ENCODE measurements around the gene GARS1.
"Not testable (repeated sequence)": the region's sequence is repeated elsewhere in the genome, so short reads cannot be mapped to it uniquely, and the experiment has no call there.

Gene GARS1

GRCh38 chr7:30575910-30576309 is 18.8 kb upstream of the GARS1 start:
- DNase-seq, result no peak

GRCh38 chr7:30583181-30583580 is 11.5 kb upstream of the GARS1 start:
- DNase-seq, result no peak

GRCh38 chr7:30584415-30584814 is 10.3 kb upstream of the GARS1 start:
- no peak for DNase-seq

DNA sequence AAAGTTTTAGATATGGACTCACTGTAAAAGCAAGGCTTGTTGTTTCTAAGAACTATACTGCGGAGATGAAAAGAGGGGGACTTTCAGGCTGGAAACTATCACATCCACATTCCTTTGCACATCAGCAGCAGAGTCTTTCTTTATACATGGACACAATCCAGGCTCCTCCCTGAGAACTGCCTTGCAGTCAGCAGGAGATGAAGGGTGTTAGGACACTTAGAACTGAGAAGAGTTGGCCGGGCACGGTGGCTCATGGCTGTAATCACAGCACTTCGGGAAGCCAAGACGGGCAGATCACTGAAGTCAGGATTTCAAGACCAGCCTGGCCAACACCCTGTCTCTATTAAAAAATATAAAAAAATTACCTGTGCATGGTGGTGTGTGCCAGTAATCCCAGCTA is 9.7 kb upstream of the GARS1 start:
- no peak for DNase-seq

GRCh38 chr7:30585675-30586074 is 9.0 kb upstream of the GARS1 start:
- DNase-seq, result no peak

GRCh38 chr7:30587547-30587946 is 7.1 kb upstream of the GARS1 start:
- not testable (repeated sequence) for DNase-seq

GRCh38 chr7:30589111-30589510 is 5.6 kb upstream of the GARS1 start:
- DNase-seq, result no peak

DNA sequence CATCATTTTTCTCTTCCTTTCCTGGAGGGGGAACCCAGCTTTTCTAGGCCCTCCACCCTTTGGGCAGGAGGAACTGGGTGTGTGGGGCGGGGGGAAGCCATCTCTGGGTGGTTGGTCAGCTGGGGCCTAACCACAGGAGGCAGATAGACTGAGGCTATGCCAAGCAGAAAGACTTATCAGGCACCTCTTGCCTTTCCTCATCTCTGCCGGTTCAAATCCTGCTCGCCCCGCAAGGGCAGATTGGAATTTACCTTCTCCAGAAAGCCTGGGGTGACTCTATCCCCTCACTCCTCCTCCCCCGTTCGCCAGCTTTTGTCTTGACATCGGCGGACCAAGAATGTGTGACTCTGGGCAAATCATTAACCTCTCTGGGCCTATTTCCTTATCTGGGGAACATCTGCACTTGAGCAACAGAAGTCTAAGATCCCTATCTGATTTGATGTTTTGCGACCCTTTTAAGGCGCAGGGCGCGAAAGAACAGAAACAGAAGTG is 584 bp upstream of the GARS1 start:
- DNase-seq, result peak; percentile 26

GRCh38 chr7:30595436-30596013 is 847 bp downstream of the GARS1 start:
- no peak for DNase-seq

DNA sequence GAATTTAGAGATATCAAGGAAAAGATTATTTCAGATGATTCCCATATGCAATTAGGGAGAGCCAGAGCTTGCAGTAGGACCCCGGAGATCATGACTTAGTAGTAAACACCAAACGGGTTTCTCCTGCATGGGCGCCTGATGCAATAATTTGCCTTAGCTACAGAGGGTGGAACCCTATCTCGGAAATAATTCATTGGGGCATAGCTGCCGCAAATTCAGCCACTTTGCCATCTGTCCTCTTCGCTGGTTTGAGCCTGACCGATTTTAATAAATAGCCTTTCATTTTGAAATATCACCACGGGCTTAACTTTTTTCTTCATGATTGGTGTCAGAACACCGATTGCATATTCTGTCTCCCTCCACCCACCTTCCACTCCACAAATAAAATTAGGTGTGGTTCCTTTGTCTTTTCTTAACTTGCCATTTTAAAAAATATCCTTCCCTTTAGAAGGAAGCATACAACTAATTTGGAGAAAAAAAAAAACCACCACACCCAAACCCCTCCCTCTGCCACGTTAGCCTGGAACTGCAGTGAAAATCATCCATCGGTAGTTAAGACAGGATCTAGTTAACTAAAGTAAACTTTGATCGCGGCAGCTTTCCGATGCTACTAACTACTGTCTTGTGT is 1.4 kb downstream of the GARS1 start:
- peak; percentile 6 for DNase-seq

DNA sequence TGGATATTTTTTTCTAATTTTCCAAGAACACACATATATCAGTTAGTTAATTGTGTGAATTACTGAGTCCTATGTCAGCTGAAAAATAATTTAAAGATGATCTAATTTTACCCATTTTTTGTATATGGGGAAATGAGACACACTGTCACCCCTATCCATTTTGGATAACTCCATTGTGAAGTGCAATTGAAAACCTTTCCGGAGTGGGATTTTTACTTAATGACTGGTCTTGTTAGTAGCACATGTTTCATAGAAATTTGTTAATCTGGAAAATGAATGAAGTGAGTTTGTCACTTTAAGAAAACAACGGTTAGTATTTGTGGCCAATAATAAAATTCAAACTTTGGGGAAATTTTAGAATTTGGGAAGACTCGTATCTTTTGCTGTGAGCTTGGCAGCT is 2.0 kb downstream of the GARS1 start:
- no peak for DNase-seq

DNA sequence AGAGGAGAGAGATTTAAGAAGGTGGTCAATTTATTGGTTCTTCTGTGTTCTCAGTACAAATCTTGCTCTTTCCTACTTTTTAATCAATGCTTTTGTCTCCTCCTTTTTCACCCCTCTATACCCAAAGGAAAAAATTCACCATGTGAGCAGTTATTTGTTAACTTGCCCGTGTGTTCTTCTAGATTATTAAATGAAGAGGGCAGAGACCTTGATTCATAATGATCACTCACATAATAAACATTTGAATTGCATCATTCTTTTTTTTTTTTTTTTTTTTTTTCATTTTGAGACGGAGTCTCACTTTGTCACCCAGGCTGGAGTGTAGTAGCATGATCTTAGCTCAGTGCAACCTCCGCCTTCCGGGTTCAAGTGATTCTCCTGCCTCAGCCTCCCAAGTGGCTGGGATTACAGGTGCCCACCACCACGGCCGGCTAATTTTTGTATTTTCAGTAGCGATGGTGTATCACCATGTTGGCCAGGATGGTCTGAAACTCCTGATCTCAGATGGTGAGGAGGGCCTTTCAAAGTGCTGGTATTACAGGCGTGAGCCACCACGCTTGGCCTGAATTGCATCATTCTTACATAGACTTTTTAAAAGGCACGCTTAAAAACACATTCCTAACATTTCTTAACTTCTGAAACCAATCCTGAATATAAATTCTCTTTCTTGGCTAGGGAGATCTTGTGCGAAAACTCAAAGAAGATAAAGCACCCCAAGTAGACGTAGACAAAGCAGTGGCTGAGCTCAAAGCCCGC is 3.6 kb downstream of the GARS1 start:
- no peak for DNase-seq

DNA sequence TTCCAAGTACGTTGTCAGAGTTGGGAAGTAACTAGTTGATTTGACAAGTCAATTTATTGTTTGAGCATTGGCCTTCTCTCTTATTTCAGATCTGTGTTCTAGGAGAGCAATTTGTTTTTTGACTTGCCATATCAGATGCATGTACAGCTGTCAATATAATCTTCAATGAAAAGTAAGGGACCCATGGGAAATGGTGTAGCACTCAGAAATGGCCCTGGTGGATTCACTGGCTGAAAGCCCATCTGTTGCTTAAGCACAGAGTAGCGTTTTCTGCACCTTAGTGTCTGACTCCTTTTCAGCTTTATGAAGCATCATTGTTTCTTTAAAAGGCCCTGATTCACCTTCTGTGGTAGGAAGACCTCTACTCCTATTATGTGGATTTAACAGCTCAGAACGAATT is 10.2 kb downstream of the GARS1 start:
- DNase-seq, result no peak

- DNase-seq, result no peak
These were observed 11.2 kb downstream of the GARS1 start for GRCh38 chr7:30605832-30606231.

- DNase-seq, result no peak
These were observed 18.1 kb downstream of the GARS1 start for GRCh38 chr7:30612658-30613265.

- DNase-seq, result no peak
These were observed 19.0 kb downstream of the GARS1 start for GRCh38 chr7:30613366-30614325.

GRCh38 chr7:30616318-30616717 is 21.6 kb downstream of the GARS1 start:
- no peak for DNase-seq

DNA sequence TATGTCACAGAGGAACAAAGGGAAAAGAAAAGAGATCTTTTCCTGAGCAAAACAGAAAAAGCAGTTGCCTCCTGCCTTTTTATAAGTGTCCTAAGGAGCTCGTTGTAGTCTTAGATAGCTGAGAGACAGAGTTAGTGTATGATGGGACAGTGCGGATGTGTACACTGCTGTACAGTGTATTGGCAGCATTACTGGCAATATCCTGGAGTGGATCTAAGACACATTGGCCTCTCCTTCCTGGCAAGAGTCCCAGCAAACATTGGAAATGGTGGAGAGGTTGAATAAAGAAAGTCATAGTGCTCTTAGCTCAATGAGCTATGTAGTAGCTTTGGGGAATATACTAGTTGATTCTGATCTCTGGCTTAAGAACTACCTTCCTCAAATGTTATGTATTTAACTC is 22.7 kb downstream of the GARS1 start:
- DNase-seq, result no peak

GRCh38 chr7:30618080-30618676 is 23.5 kb downstream of the GARS1 start:
- DNase-seq, result no peak

- DNase-seq, result no peak
These were observed 24.3 kb downstream of the GARS1 start for GRCh38 chr7:30618961-30619360.

DNA sequence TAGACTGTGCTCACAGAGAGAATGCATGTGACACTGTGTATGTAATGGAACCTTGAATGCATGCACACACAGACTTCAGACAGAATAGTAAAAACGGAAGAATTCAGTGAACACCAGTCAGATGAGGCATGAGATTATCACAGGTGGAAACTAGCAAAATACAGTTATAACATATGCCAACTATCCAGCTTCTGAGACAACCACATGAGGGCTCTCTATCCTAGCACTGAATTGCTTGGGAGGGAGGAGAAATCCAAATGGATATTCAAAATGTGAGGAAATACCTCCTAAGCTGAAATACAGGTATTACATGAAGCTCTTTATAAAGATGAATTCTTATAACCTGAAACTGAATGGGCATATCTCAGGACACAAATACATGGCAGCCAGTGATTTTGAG is 30.6 kb downstream of the GARS1 start:
- no peak for DNase-seq

- no peak for DNase-seq
These were observed 32.3 kb downstream of the GARS1 start for GRCh38 chr7:30627026-30627425.
